Middle frontal gyrus (tissue), 1 donor: Measurements from ENCODE around the gene NTM.
"Not testable (repeated sequence)": the region's sequence is repeated elsewhere in the genome, so short reads cannot be mapped to it uniquely, and the experiment has no call there.

ENCODE experiments used
- DNase-seq: peaks from one replicate; pipeline ENCODE4 v3.0.0-alpha.2; 2015; ENCODE audit warnings: low spot score; ENCODE audit errors: extremely low spot score

NTM gene

GRCh38 chr11:131422029-131422428, 51.6 kb downstream of the NTM start:
- DNase-seq, result no peak

GRCh38 chr11:131422496-131422895, 52.1 kb downstream of the NTM start:
- DNase-seq, result no peak

- DNase-seq, result no peak
These were observed 53.3 kb downstream of the NTM start for GRCh38 chr11:131423688-131424087.

- not testable (repeated sequence) for DNase-seq
These were observed 54.0 kb downstream of the NTM start for GRCh38 chr11:131424257-131424876.

GRCh38 chr11:131425285-131425684, 54.9 kb downstream of the NTM start:
- no peak for DNase-seq

GRCh38 chr11:131428853-131429252, 58.4 kb downstream of the NTM start:
- DNase-seq, result no peak

- no peak for DNase-seq
These were observed 60.2 kb downstream of the NTM start for GRCh38 chr11:131430473-131431208.

GRCh38 chr11:131441051-131441810, 70.8 kb downstream of the NTM start:
- no peak for DNase-seq

GRCh38 chr11:131446590-131447275, 76.3 kb downstream of the NTM start:
- no peak for DNase-seq

GRCh38 chr11:131447277-131447815, 76.9 kb downstream of the NTM start:
- DNase-seq, result no peak

- DNase-seq, result no peak
These were observed 77.5 kb downstream of the NTM start for GRCh38 chr11:131447898-131448297.

GRCh38 chr11:131449036-131450019, 78.9 kb downstream of the NTM start:
- DNase-seq, result no peak

GRCh38 chr11:131454490-131454889, 84.1 kb downstream of the NTM start:
- DNase-seq, result no peak

GRCh38 chr11:131454989-131455388, 84.6 kb downstream of the NTM start:
- DNase-seq, result no peak

- no peak for DNase-seq
These were observed 85.7 kb downstream of the NTM start for GRCh38 chr11:131455843-131456704.

GRCh38 chr11:131457163-131457562, 86.7 kb downstream of the NTM start:
- no peak for DNase-seq

GRCh38 chr11:131458421-131458820, 88.0 kb downstream of the NTM start:
- DNase-seq, result no peak

GRCh38 chr11:131460931-131461330, 90.5 kb downstream of the NTM start:
- no peak for DNase-seq

- DNase-seq, result no peak
These were observed 92.2 kb downstream of the NTM start for GRCh38 chr11:131462622-131463021.
